Measurements from ENCODE around the gene PIK3R5. TPM values are rescaled to one million over a fixed set of nuclear protein-coding genes. Genes with fewer than 3 reads are reported as not detected.

Gene PIK3R5
- total and polyA plus RNA-seq, 2 donors (not counting 3 experiments of a cell fraction or from before 2014, with no cell fraction given), result not detected

GRCh38 chr17:8851600-8851999 lies 113.9 kb downstream of the PIK3R5 start:
- DNase-seq (ENCODE audit: low read depth, low spot score) (no peak), FAIRE-seq (no peak)
- no peak overlapping the region for H2AFZ ChIP-seq (ENCODE audit: low read depth, low read length)
- no peaks in the 10 kb centered on the region for H4K20me1 ChIP-seq (replicated peaks; ENCODE audit: control insufficient read depth, extremely low read depth, insufficient read depth, low read length)
- H3K36me3 ChIP-seq (ENCODE audit: control insufficient read depth in 2 of 2, extremely low read depth in 1 of 2, insufficient read depth in 2 of 2, low read length in 2 of 2), result no peaks in the 10 kb centered on the region
- ChIA-PET POLR2A (no interaction called here), CTCF (no interaction called here)
- H3K9me3 ChIP-seq (replicated peaks; ENCODE audit: control insufficient read depth, insufficient read depth, low read length), result no peaks in the 10 kb centered on the region
- no peaks in the 10 kb centered on the region for H3K4me1 ChIP-seq (ENCODE audit: control insufficient read depth, extremely low read depth, insufficient read depth, low read length)
- H3K27me3 ChIP-seq (ENCODE audit: control insufficient read depth in 2 of 2, insufficient read depth in 2 of 2, low read length in 2 of 2), result no peaks in the 10 kb centered on the region
- TF ChIP-seq CTCF (IDR thresholded peaks at IDR 0.05; ENCODE audit: extremely low read depth in 1 of 2, insufficient read depth in 1 of 2, low read depth in 1 of 2, low read length in 2 of 2) (no peak), FOS (IDR thresholded peaks at IDR 0.05; ENCODE audit: borderline replicate concordance, insufficient read depth, low read length) (no peak), POLR2A (IDR thresholded peaks at IDR 0.05; ENCODE audit: low read depth, low read length) (no peak), GATA2 (IDR thresholded peaks at IDR 0.05; ENCODE audit: insufficient read depth, insufficient read length, low read depth, low read length) (no peak), MAX (IDR thresholded peaks at IDR 0.05; ENCODE audit: insufficient read depth, insufficient read length) (no peak), POLR2AphosphoS5 (IDR thresholded peaks at IDR 0.05; ENCODE audit: insufficient read depth, low read depth, low read length) (no peak), EZH2 (IDR thresholded peaks at IDR 0.05; ENCODE audit: borderline replicate concordance, low read depth, low read length, severe bottlenecking) (no peak), MYC (IDR thresholded peaks at IDR 0.05; ENCODE audit: low read depth, low read length) (no peak), JUN (IDR thresholded peaks at IDR 0.05; ENCODE audit: borderline replicate concordance, insufficient read depth, insufficient read length, low read depth) (no peak)
- dilution Hi-C loops (cut with MboI; ENCODE audit: extremely low pct_ligation_motif_present, low sequenced_read_pairs) (no loop called here), intact Hi-C loops (cut with micrococcal nuclease) (no loop called here)
- H3K4me2 ChIP-seq (ENCODE audit: insufficient read depth, low read length), result no peak overlapping the region
- no TSS peak for BruUV-seq (replicated peaks)
- no peak overlapping the region for H3K9ac ChIP-seq (replicated peaks; ENCODE audit: extremely low read depth, insufficient read depth, low read length)
- H3K79me2 ChIP-seq (ENCODE audit: control insufficient read depth, insufficient read depth, low read length), result no peaks in the 10 kb centered on the region
- no peaks in the 10 kb centered on the region for H3K9me1 ChIP-seq (replicated peaks; ENCODE audit: control insufficient read depth, extremely low read depth, insufficient read depth, low read length)
- H3K4me3 ChIP-seq (replicated peaks in 1 of 3; ENCODE audit: insufficient read depth in 1 of 3, low read depth in 1 of 3, low read length in 3 of 3), result no peak overlapping the region
- H3K27ac ChIP-seq (ENCODE audit: insufficient read depth, low read depth, low read length), result no peak overlapping the region

Measured in endothelial cell of umbilical vein (primary cell).